GM18508 (cell line): Measurements from ENCODE around the gene NINJ2.

ENCODE experiments used
- ATAC-seq: cut with Tn5 transposase; IDR thresholded peaks from one replicate; pipeline ENCODE4 v1.9.1; 2021; ENCODE audit warnings: moderate number of reproducible peaks; ENCODE audit not compliant: insufficient read depth, unreplicated experiment

The NINJ2 gene

DNA sequence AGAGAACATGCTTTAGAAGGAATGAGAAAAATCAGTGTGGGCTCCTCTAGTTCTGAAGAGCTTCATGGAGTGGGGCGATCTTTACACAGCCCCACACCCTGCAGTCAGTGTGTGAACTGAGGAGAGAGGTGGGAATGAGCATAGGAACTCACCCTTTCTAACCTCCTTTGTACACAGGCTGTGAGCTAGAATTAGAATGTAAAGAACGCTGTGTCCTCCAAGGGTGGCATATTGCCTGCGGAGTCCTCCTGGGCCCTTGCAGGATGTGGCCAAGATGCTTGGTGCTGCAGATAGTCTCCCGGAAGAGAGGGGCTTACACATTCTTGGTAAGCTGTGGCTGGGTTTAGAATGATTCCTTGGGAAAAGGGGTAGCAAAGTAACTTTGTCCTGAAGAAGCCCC lies 43.9 kb downstream of the NINJ2 start:
- ATAC-seq = no peak

DNA sequence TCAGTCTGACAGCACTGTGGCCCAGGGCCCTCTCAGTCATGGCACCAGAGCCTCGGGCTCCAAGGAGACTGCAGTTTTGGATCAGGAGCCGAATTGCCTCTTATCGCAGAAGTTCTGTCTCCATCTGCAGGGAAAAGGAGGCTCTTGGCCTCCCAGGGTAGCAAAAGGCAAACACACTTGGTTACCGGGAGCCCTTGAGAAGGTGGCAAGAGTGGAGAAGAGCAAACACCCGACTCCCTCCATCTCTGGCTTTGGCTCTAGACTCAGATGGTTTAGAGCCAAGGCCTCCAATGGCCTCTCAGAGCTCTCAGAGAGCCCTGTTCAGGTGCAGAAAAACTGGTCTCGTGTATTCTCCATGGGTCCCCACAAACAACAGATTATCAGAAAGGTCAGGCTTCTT lies 44.6 kb downstream of the NINJ2 start:
- no peak for ATAC-seq

DNA sequence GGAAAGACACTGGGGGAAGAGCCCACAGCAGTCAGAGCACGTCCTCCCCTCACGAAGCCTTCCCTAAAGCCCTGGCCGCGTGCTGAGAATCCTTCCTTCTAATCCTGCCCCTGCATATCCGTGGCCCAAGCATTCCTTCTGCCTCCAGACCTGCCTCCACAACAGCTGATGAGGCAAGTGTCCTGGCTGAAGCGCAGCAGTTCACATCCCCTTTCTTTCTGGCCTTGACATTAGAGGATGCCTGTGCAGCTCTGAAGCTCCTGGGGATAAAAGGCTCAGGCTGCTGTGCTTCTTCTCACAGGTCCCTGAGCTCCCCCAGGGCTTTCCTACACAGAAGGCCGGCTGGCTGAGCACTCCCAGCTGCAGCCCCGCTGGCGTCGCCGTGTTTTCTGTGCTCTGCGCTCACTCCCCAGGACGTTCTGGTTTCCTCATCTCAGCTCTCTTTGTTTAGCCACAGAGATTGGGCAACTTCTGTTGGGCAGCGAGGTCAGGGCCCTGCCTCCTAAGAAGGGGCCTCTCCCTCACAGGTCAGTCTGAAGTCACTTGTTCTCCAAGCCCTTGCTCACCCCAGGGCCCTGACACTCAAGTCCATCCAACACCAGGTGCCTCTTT lies 45.8 kb downstream of the NINJ2 start:
- ATAC-seq = no peak

DNA sequence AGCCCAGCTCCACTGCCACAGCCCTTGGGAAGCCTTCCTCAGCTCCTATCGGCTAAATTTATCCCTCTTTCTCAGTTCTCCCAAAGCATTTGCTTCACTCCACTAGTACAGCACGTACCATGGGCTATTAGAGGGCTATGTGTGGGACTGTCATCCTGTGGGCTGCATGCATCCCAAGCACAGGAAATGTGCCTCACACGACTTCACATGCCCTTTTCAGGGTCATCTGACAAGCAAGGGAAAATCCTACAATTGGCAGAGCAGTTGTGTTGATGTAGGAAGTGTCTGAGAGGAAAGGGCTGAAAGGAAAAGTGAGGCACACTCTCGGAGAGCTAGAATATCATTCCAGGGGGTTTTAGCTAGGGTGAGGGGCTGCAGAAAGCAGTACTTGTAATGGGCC lies 47.6 kb downstream of the NINJ2 start:
- no peak for ATAC-seq

DNA sequence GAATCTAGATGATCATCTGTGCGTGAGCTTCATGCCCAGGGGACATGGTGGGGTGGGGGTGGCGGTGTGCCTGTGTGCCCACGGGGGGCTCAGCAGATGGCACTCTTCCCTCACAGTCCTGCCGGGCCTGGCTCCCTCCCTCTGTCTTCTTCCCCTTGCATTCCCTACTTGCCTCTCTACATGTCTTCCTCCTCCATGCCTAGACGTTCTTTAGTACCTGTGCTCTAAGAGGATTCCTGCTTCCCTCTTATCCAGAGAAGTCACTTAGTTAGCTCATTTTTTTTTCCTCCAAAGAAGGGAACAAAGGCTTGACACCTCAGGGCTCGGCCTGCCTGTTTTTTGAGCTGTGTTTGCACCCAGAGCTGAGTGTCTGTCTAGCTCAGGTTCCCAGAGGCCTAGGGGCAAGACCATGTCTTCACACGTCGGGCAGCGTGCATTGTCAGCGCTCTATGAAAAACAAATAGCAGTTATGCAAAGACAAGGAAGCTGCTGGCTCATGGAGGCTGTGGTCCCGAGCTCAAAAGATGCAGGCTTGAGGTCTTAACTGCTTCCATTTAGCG lies 48.8 kb downstream of the NINJ2 start:
- no peak for ATAC-seq

DNA sequence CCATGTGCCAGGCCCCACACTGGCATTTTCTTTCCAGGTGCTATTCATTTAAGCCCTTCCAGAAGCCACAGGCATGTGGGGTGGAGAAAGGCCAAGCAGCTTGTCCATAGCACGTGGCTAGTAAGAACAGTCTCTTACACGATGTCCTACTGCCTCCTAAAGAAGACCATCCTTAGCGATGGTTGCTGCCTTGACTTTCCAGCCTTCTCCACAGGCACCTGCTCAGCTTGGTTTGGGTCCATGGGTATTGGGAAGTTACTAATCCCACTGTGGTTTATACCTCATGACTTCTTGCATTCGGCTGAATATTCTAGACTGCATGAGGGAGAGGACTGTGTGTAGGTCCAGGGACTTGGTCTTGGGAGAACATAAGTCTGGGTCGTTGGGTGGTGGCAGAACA lies 49.2 kb downstream of the NINJ2 start:
- no peak for ATAC-seq

DNA sequence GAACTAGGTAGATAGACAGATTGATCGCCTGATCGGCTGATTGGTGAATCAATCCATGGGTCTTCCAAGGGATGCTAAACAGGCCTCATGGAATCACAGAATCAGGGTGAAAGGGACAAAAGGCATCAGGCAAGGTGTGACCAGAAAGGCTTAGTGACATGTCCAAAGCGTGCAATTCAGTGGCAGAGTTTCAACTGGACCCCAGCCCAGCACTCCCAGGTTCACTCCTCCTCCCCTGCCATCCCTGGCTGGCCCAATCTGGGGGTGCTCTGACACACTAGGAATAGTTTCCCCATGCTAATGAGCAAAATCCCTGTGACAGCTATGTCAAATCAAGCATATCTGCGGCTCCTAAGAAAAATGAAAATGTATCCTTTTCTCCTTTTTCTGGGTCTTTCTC lies 50.4 kb downstream of the NINJ2 start:
- no peak for ATAC-seq

DNA sequence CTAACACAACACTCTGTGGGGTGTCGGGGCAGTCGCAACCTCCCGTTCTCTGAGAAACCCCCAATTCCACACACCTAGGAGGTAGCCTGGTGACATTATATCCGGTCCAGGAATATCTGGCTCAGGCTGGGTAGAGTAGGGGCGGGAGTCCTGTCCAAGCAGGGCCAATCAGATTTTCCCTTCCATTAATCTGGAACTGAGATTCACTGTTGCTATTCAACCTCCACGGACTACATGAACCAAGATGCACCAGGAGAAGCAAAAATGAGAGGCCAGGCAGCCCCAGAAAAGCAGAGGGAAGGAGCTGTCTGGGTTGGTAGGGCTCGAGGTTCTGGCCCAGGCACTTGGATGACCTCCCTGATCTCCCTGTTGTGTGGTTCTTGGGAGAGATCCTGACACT lies 51.0 kb downstream of the NINJ2 start:
- no peak for ATAC-seq

DNA sequence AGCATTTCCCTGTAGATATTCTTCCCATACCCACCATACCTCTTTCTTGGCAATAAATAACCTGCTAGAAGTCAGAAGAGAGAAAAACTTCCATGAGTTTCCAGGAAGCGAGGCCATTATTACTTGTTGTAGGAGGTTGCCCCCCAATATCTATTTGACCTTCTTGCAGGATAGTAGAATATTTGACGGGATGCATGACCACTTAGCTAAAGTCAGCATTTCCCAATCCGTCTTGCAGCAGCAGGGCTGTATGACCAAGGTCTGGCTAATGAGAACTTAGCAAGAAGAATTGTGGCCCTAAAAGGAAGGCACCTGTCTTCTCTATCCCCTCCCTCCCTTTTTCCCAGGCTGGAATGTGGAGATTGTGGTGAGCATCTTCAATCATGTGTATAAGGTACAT lies 51.5 kb downstream of the NINJ2 start:
- ATAC-seq = no peak

DNA sequence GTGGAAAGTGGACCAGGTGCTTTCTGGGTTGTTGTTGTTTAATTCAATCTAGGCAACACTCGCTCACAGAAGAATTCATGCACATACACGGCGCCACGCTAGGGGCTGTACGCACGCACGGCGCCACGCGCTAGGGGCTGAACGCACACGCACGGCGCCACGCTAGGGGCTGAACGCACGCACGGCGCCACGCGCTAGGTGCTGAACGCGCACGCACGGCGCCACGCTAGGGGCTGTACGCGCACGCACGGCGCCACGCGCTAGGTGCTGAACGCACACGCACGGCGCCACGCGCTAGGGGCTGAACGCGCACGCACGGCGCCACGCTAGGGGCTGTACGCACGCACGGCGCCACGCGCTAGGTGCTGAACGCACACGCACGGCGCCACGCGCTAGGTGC lies 54.3 kb downstream of the NINJ2 start:
- ATAC-seq = no peak

DNA sequence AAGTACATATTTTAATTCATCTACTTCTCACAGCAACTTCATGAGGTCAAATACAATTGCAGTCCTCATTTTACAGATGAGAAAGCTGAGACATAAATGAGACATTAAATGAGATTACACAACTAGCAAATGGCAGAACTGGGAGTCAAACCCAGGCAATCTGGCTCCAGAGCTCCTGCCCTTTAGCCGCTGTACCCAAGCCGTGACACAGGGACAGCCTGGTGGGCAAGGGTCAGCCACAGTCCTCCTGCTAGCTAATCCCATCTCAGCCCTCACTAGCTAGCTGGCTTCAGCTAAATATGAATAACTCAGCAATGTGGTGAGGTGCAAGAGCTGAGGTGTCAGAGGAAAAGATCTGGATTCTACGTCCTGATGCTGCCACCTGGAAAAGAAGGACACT lies 54.8 kb downstream of the NINJ2 start:
- no peak for ATAC-seq

DNA sequence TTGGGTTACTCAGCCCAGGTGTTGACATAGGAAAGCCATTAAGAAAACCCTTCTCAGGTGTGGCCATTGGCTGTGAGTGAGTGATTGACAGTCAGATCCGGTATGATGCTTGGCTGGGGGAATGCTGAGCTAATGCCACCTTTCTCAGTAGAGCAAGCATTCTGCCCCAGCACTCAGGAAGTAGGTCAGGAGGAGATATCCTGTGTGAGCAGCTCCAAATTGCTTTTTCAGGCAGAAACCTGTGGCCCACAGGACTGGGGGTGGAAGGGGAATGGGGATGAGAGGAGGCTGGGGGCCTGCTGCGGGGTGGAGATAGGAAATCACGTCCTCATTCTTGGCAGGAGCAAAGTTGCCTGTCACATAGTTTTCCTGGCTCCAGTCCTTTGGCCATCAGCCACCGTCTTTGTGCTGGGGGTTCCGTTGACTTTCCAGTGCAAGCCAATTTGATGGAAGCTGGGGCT lies 55.7 kb downstream of the NINJ2 start:
- ATAC-seq = no peak

DNA sequence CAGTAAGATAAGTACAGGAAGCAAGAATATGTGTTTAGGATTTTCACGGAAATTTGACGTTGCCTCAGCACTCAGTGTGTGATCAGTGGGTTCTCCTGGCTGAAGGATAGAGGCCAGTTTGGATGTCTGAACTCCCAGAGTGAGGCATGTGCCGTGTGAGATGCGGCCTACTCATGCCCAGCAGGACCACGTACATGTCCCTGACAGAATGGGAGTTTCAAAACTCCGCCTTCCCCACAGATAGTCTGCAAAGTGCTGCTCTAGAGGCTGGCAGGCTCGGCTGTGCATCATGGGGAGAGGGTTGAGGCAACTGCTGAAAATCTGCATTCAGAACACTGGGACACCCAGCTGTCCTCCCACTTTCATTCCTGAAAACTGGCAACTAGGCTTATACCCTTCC lies 58.3 kb downstream of the NINJ2 start:
- no peak for ATAC-seq

DNA sequence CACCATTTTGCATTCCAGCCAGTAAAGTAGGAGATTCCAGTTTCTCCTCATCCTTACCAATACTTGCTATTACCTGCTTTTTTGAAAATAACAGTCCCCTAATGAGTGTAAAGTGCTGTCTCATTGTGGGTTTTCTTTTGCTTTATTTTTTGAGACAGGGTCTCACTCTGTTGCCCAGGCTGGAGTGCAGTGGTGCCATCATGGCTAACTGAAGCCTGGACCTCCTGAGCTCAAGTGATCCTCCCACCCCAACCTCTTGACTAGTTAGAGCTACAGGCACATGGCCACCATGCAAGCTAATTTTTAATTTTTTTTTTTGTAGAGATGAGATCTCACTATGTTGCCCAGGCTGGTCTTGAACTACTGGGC lies 60.6 kb downstream of the NINJ2 start:
- no peak for ATAC-seq

DNA sequence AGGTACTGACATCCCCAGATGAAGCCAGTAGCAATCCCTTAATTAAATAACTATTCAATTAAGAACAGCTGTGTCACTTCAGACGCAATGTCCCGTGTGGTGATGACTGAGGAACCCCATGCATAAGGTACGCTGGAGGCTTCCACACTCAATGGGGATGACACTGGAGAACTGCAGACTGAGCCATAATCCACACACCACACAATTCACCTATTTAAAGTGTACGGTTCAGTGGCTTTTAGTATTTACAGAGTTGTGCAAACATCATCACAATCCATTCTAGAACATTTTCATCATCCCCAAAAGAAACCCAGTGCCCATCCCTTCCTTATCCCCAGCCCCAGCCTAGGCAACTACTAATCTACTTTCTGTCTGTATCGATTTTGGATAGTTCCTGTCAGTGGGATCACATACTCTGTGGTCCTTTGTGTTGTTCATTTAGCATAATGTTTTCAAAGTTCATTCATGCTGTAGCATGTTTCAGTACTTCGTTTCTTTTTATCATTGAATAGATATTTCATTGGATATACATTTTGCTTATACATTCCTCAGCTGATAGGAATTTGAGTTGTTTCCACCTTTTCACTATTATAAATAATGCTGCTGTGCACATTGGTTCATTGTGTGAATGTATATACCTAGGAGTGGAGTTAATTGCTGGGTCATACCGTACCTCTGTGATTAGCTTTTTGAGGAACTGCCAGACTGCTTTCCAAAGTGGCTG lies 61.1 kb downstream of the NINJ2 start:
- no peak for ATAC-seq

DNA sequence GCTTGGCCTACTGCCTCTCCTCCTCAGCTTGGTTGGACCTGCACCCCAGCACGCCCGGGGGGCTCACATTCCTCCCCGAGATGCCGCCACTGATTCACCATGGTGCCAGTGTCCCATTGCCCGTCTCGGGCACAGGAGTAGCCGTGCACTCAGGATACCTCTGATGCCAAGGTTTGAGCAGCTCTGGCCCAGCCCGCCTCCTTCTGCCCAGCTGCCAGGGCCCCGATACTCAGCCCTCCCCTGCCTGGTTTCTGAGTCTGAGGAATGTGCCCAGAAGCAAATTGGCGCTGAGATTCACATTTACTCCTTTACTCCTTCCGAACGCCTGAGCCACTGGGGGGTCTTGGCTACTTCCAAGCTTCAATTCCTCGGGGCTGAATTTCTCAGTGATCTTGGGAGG lies 63.5 kb downstream of the NINJ2 start:
- ATAC-seq = no peak

DNA sequence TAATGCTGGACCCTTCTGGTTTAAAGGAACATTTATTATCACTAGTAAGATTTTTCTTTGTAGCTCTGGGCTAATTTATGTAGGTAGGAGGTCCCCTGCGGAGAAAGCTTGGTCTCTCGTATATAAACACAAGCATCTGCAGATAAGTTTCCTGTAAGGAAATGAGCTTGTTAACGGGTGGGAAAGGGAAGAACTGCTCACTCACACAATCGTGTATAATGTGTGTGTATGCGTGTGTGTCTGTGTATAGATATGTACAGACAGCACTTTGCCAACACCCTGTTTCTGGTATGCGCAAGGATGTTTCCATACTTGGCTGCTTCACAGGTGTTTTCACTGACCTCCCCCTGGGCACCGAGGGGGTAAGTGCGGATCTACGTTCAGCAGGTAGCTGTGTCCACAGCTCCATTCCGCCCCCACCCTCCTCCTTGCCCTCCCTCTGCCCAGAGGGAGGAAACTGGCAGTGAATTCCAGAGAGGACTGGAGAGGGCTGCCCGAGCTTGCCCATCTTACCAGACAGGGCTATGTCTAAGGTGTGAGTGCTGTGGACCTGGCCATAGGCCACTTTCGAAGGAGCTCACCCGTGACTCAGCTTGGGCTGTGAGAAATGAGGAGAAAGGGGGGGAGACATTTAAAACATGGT lies 65.2 kb downstream of the NINJ2 start:
- no peak for ATAC-seq

DNA sequence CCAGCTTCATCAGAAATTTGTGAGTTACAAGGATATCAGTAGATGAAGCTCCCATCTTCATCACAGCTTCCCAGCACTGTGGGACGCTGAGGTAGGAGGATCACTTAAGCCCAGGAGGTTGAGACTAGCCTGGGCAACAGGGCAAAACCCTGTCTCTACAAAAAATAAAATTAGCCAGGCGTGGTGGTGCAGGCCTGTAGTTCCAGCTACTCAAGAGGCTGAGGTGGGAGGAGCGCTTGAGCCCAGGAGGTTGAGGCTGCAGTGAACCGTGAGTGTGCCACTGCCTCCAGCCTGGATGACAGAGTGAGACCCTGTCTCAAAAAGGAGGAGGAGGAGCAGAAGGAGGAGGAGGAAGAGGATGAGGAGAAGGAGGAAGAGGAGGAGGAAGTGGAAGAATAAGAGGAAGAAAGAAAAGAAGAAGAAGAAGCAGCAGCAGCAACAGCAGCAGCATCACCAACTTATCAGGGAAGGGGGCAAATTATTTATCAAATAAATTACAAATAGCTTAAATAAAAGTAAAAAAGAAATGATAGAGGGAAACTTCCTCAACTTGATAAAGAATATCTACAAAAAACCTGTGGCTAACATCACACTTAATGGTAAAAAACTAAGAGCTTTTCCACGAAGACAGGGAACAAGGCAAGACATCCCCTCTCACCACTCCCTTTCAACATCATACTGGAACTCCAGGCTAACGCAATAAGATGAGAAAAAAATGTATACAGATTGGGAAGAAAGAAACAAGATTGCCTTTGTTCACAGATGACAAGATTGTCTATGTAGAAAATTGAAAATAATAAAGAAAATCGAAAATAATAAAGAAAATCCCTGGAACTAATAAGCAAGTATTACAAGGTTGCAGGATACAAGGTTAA lies 69.6 kb downstream of the NINJ2 start:
- ATAC-seq = no peak

DNA sequence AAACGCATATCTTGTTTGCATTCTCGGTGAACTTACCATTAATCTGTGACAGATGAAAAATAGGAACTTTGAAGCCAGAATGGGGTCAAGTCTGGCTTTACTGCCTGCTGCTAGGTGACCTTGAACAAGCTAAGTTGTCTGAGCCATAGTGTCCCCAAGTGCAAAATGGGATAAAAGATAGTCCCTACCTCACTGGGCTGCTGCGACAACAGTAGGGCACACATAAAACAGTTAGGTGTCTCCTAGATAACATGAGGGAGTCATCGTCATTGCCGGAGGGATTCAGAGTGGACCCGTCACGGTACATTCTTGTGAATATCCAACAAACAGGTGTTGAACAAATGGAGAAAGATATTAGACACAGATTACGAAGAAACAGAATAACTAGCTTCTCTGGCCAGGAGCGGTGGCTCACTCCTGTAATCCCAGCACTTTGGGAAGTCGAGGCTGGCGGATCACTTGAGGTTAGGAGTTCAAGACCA lies 71.2 kb downstream of the NINJ2 start:
- no peak for ATAC-seq
